GM19463 (cell line): ENCODE measurements around the gene NPHP3.
"Not testable (repeated sequence)": the region's sequence is repeated elsewhere in the genome, so short reads cannot be mapped to it uniquely, and the experiment has no call there.

Experiments
- ATAC-seq: cut with Tn5 transposase; IDR thresholded peaks from one replicate; pipeline ENCODE4 v1.9.1; 2021; ENCODE audit warnings: mild to moderate bottlenecking, moderate library complexity; ENCODE audit not compliant: unreplicated experiment

The NPHP3 gene

GRCh38 chr3:132643366-132643765 is 78.8 kb downstream of the NPHP3 start:
- ATAC-seq, result no peak

GRCh38 chr3:132642539-132642847 is 79.7 kb downstream of the NPHP3 start:
- no peak for ATAC-seq

- ATAC-seq, result no peak
Observed at GRCh38 chr3:132641837-132642538, 80.2 kb downstream of the NPHP3 start.

GRCh38 chr3:132641427-132641826 is 80.8 kb downstream of the NPHP3 start:
- ATAC-seq, result not testable (repeated sequence)

- no peak for ATAC-seq
Observed at GRCh38 chr3:132638706-132639105, 83.5 kb downstream of the NPHP3 start.

- no peak for ATAC-seq
Observed at GRCh38 chr3:132637590-132637989, 84.6 kb downstream of the NPHP3 start.

- ATAC-seq, result no peak
Observed at GRCh38 chr3:132635052-132635451, 87.2 kb downstream of the NPHP3 start.
